HepG2 (cell line): Measurements from ENCODE around the gene COL4A6. TPM values are rescaled to one million over a fixed set of nuclear protein-coding genes. Genes with fewer than 3 reads are reported as not detected.

Experiments
- ATAC-seq: fragments of 200-7000 bp; cut with Tn5 transposase; 3 replicates; pipeline ENCODE4 v1.9.1; 2020; ENCODE audit warnings: mild to moderate bottlenecking, moderate library complexity
- BruUV-seq: library from RNA; stranded (reverse); fragments of 400-500 nt; replicated peaks from 2 replicates; lab custom pipeline; 2021; lab: Mats Ljungman, UMichigan
- CTCF ChIA-PET: fragments of 300-600 bp; formaldehyde crosslinking; extraction: SDS; loops from one replicate; lab custom pipeline; 2021; ENCODE audit warnings: low total read pairs, inconsistent platforms, low intra/inter-chr PET ratio; lab: Yijun Ruan, JAX
- POLR2A ChIA-PET: fragments of 350-600 bp; sonication (Branson Sonifier 250); formaldehyde crosslinking; loops from one replicate; lab custom pipeline; 2020; ENCODE audit warnings: antibody characterized with exemption, inconsistent platforms; lab: Yijun Ruan, JAX
- DNase-seq: peaks from one replicate; pipeline ENCODE4 v3.0.0-alpha.2; 2015; ENCODE audit warnings: low spot score
- FAIRE-seq: peaks from 3 replicates; lab custom pipeline; 2011; peaks lifted over from hg19 to GRCh38; lab: Jason Lieb, UNC
- H2AFZ ChIP-seq: one replicate; pipeline ENCODE4 v1.6.1; 2011; ENCODE audit warnings: low read length, inconsistent platforms
- H3K27ac ChIP-seq: fragments of 300-600 bp; 3 replicates; pipeline ENCODE4 v1.8.0; 2011; ENCODE audit warnings: mixed run types, mild to moderate bottlenecking, mixed read lengths, low read length, inconsistent platforms; ENCODE audit not compliant: insufficient read depth; ENCODE audit errors: extremely low read length
- H3K27me3 ChIP-seq, 2 experiments: fragments of 200-600 bp in 1 of 2; 2 replicates in 1 of 2; 3 replicates in 1 of 2; pipeline versions ENCODE4 v1.6.0 to v1.8.0; 2011; ENCODE audit warnings: low read length in 2 of 2, mild to moderate bottlenecking in 2 of 2, moderate library complexity in 2 of 2, inconsistent platforms in 1 of 2; ENCODE audit not compliant: insufficient read depth in 2 of 2, control insufficient read depth in 1 of 2
- H3K36me3 ChIP-seq, 2 experiments: fragments of 200-600 bp in 1 of 2; replicated peaks in 1 of 2; 2 replicates in 1 of 2; 3 replicates in 1 of 2; pipeline versions ENCODE4 v1.5.1 to v1.8.0; 2011; ENCODE audit warnings: low read length in 2 of 2, inconsistent platforms in 1 of 2; ENCODE audit not compliant: insufficient read depth in 2 of 2, control insufficient read depth in 1 of 2
- H3K4me1 ChIP-seq: 2 replicates; pipeline ENCODE4 v1.5.1; 2012; ENCODE audit warnings: low read length, inconsistent platforms; ENCODE audit not compliant: insufficient read depth
- H3K4me2 ChIP-seq: 2 replicates; pipeline ENCODE4 v1.6.0; 2011; ENCODE audit warnings: low read depth, low read length, inconsistent platforms
- H3K4me3 ChIP-seq, 3 experiments: fragments of 200-600 bp in 1 of 3; sonication (generic), shearing (Covaris generic) in 1 of 3; replicated peaks in 1 of 3; 2 replicates each; pipeline ENCODE4 v1.5.1; 2011 to 2016; ENCODE audit warnings: low read length in 3 of 3, inconsistent platforms in 2 of 3, low read depth in 2 of 3, mild to moderate bottlenecking in 2 of 3, control low read depth in 1 of 3, mixed read lengths in 1 of 3; ENCODE audit not compliant: insufficient read depth in 1 of 3
- H3K79me2 ChIP-seq: one replicate; pipeline ENCODE4 v1.6.1; 2011; ENCODE audit warnings: low read length, inconsistent platforms; ENCODE audit not compliant: insufficient read depth
- H3K9ac ChIP-seq: 2 replicates; pipeline ENCODE4 v1.6.0; 2011; ENCODE audit warnings: mild to moderate bottlenecking, low read depth, low read length, inconsistent platforms; ENCODE audit not compliant: insufficient read depth
- H3K9me3 ChIP-seq: 2 replicates; pipeline ENCODE4 v1.5.1; 2012; ENCODE audit warnings: mild to moderate bottlenecking, low read length
- H4K20me1 ChIP-seq: 2 replicates; pipeline ENCODE4 v1.6.0; 2011; ENCODE audit warnings: inconsistent platforms, mild to moderate bottlenecking, low read length, moderate library complexity; ENCODE audit not compliant: insufficient read depth
- DNMT3B ChIP-seq: conservative IDR thresholded peaks from 2 replicates; pipeline ENCODE4 v1.6.1; 2016; ENCODE audit warnings: missing biosample characterization, control low read depth
- ELK4 ChIP-seq: sonication (generic); formaldehyde crosslinking; IDR thresholded peaks from 2 replicates; pipeline ENCODE4 v1.9.0; 2021; ENCODE audit warnings: missing genetic modification reagents, borderline replicate concordance
- EP300 ChIP-seq, 3 experiments: sonication (generic) in 1 of 3; formaldehyde crosslinking in 1 of 3; IDR thresholded peaks; 2 replicates each; pipeline versions ENCODE4 v1.5.1 to v1.6.1; 2011 to 2020; ENCODE audit warnings: low read depth in 2 of 3, low read length in 2 of 3, borderline replicate concordance in 1 of 3, improper control_type of control experiment in 1 of 3, mild to moderate bottlenecking in 1 of 3, missing genetic modification reagents in 1 of 3, moderate library complexity in 1 of 3
- ETV5 ChIP-seq: IDR thresholded peaks from 2 replicates; pipeline ENCODE4 v1.6.1; 2018; ENCODE audit warnings: missing biosample characterization, missing genetic modification reagents, inconsistent platforms, borderline replicate concordance
- HNRNPLL ChIP-seq: fragments of 200-400 bp; formaldehyde crosslinking; IDR thresholded peaks from 2 replicates; pipeline ENCODE4 v1.6.1; 2017; ENCODE audit warnings: mild to moderate bottlenecking, low read depth, low read length; ENCODE audit not compliant: poor library complexity, severe bottlenecking
- MBD4 ChIP-seq: IDR thresholded peaks from 2 replicates; pipeline ENCODE4 v1.6.1; 2012; ENCODE audit warnings: low read length, inconsistent platforms, borderline replicate concordance
- STAT6 ChIP-seq: sonication (generic); formaldehyde crosslinking; IDR thresholded peaks from 2 replicates; pipeline ENCODE4 v1.4.0; 2020; ENCODE audit warnings: missing genetic modification reagents, mild to moderate bottlenecking, borderline replicate concordance
- TBX3 ChIP-seq: fragments of 450-650 bp; IDR thresholded peaks from 2 replicates; pipeline ENCODE4 v1.6.1; 2017; ENCODE audit warnings: antibody characterized with exemption, mild to moderate bottlenecking, inconsistent platforms, borderline replicate concordance
- TCF7L2 ChIP-seq: IDR thresholded peaks from 2 replicates; pipeline ENCODE4 v1.6.1; 2011; ENCODE audit warnings: mild to moderate bottlenecking, low read depth, low read length, moderate library complexity
- ZBTB21 ChIP-seq: sonication (generic); formaldehyde crosslinking; IDR thresholded peaks from 2 replicates; pipeline ENCODE4 v1.4.0; 2020; ENCODE audit warnings: missing genetic modification reagents
- ZFP62 ChIP-seq: sonication (generic); formaldehyde crosslinking; IDR thresholded peaks from 2 replicates; pipeline ENCODE4 v1.4.0; 2020; ENCODE audit warnings: missing genetic modification reagents
- ZNF160 ChIP-seq: sonication (generic); formaldehyde crosslinking; IDR thresholded peaks from 2 replicates; pipeline ENCODE4 v1.8.0; 2022; ENCODE audit warnings: mild to moderate bottlenecking, inconsistent platforms, missing genetic modification reagents
- ZNF496 ChIP-seq: sonication (generic); formaldehyde crosslinking; IDR thresholded peaks from 2 replicates; pipeline ENCODE4 v1.8.1; 2023; ENCODE audit warnings: mild to moderate bottlenecking, moderate library complexity, missing genetic modification reagents; ENCODE audit not compliant: insufficient replicate concordance
- ZNF567 ChIP-seq: sonication (generic); formaldehyde crosslinking; IDR thresholded peaks from 2 replicates; pipeline ENCODE4 v1.8.1; 2023; ENCODE audit warnings: mild to moderate bottlenecking, missing genetic modification reagents, borderline replicate concordance
- ZNF644 ChIP-seq: IDR thresholded peaks from 2 replicates; pipeline ENCODE4 v1.6.1; 2016; ENCODE audit warnings: low read depth
- ZNF7 ChIP-seq: IDR thresholded peaks from 2 replicates; pipeline ENCODE4 v1.6.1; 2016; ENCODE audit warnings: missing biosample characterization, missing genetic modification reagents
- ZNF772 ChIP-seq: sonication (generic); formaldehyde crosslinking; IDR thresholded peaks from 2 replicates; pipeline ENCODE4 v1.5.0; 2020; ENCODE audit warnings: mild to moderate bottlenecking, missing genetic modification reagents
- ZZZ3 ChIP-seq: sonication (generic); formaldehyde crosslinking; IDR thresholded peaks from 2 replicates; pipeline ENCODE4 v1.4.0; 2020; ENCODE audit warnings: missing genetic modification reagents, mild to moderate bottlenecking, borderline replicate concordance
- WGBS: methylation state at CpG from one replicate; pipeline ENCODE4 v1.1.6; 2017; ENCODE audit warnings: low lambda C conversion rate; 5-methylcytosine and 5-hydroxymethylcytosine counted together
- in situ Hi-C: cut with HindIII; loops from 2 replicates; pipeline ENCODE4 v1.10.0; 2017; ENCODE audit warnings: low pct_unique_long_range_greater_than_20kb; ENCODE audit not compliant: extremely low pct_ligation_motif_present
- intact Hi-C: fragments of 100-400 bp; cut with micrococcal nuclease; formaldehyde crosslinking; loops from one replicate; pipeline ENCODE4 v1.10.0; 2022; ENCODE audit not compliant: unreplicated experiment
- polyA plus RNA-seq, 8 experiments: library from polyadenylated mRNA; depleted of rRNA in 3 of 8; stranded (reverse) in 7 of 8; unstranded in 1 of 8; fragments of >200 nt; fragmentation: Illumina TruSeq in 4 of 8; extraction: Trizol in 4 of 8; gene quantifications; 2 replicates each; pipeline versions ENCODE4 v1.2.1 to v1.2.3, GENCODE V29; 2011 to 2016; ENCODE audit warnings: low read depth in 4 of 8, missing spikeins in 1 of 8, mixed read lengths in 1 of 8; ENCODE audit not compliant: insufficient read depth in 1 of 8
- total RNA-seq, 5 experiments: library from RNA; depleted of rRNA; stranded (reverse); fragments of >200 nt; fragmentation: Illumina TruSeq; extraction: Trizol; gene quantifications; 2 replicates each; pipeline ENCODE4 v1.2.3, GENCODE V29; 2016; ENCODE audit warnings: low read depth in 1 of 5
- TF ChIP-seq, protein P1 (sequence below): sonication (generic); formaldehyde crosslinking; conservative IDR thresholded peaks from 2 replicates; pipeline ENCODE4 v1.4.0; 2020; ENCODE audit warnings: missing genetic modification reagents

Gene COL4A6
- total and polyA plus RNA-seq, 2 of the 13 experiments (the other 11 are each of a cell fraction or from before 2014, with no cell fraction given), result 4.5 to 8.2 TPM

GRCh38 chrX:108211301-108211700 lies 226.9 kb downstream of the COL4A6 start:
- H3K9me3 ChIP-seq, result no peaks in the 10 kb centered on the region
- POLR2A ChIA-PET, result no interaction called here
- H3K79me2 ChIP-seq, result no peaks in the 10 kb centered on the region
- no peaks in the 10 kb centered on the region for H3K36me3 ChIP-seq
- FAIRE-seq, result no peak
- no peaks in the 10 kb centered on the region for H3K27me3 ChIP-seq
- TF ChIP-seq ETV5 (CRISPR knock-in tag) (no peak), TBX3 (no peak), ZFP62 (CRISPR knock-in tag) (no peak), DNMT3B (CRISPR knock-in tag) (no peak), EP300 (IDR thresholded peaks at IDR 0.05; ENCODE audit: low read depth in 2 of 2, low read length in 2 of 2) (no peak), EP300 (CRISPR knock-in tag; IDR thresholded peaks at IDR 0.05; ENCODE audit: borderline replicate concordance) (no peak), ZNF772 (CRISPR knock-in tag) (no peak), MBD4 (no peak), HNRNPLL (no peak), ZNF160 (CRISPR knock-in tag) (no peak), ZBTB21 (CRISPR knock-in tag) (no peak), ZNF567 (CRISPR knock-in tag) (no peak), ZNF496 (CRISPR knock-in tag) (no peak), TCF7L2 (no peak), STAT6 (CRISPR knock-in tag) (no peak), ZNF7 (CRISPR knock-in tag) (no peak), ZNF644 (CRISPR knock-in tag) (no peak), ZZZ3 (CRISPR knock-in tag) (no peak), ELK4 (CRISPR knock-in tag) (no peak)
- TF ChIP-seq, protein P1, sequence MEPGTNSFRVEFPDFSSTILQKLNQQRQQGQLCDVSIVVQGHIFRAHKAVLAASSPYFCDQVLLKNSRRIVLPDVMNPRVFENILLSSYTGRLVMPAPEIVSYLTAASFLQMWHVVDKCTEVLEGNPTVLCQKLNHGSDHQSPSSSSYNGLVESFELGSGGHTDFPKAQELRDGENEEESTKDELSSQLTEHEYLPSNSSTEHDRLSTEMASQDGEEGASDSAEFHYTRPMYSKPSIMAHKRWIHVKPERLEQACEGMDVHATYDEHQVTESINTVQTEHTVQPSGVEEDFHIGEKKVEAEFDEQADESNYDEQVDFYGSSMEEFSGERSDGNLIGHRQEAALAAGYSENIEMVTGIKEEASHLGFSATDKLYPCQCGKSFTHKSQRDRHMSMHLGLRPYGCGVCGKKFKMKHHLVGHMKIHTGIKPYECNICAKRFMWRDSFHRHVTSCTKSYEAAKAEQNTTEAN (CRISPR knock-in tag), result no peak
- TF ChIP-seq, all 625 proteins: peak for 0
- Histone ChIP-seq H3K9ac (no peak overlapping the region), H4K20me1 (no peaks in the 10 kb centered on the region), H3K4me2 (no peak overlapping the region), H3K4me3 (no peak overlapping the region), H2AFZ (no peak overlapping the region), H3K27ac (no peak overlapping the region), H3K4me1 (peaks cover 22% of the 10 kb centered on the region)
- in situ Hi-C loops, result no loop called here
- WGBS, result no CpG with 5 or more reads among the region's 1 CpG
- DNase-seq, result no peak
- intact Hi-C loops, result no loop called here
- CTCF ChIA-PET, result no interaction called here
- no TSS peak for BruUV-seq
- no peak for ATAC-seq
